Measurements from ENCODE around the gene LKAAEAR1. TPM values are rescaled to one million over a fixed set of nuclear protein-coding genes. Genes with fewer than 3 reads are reported as not detected.
A peak's percentile ranks its signal among the peaks of the same experiment; 100 is the strongest.

Gene LKAAEAR1
- total and polyA plus RNA-seq, 2 of the 13 experiments (the other 11 are each of a cell fraction or from before 2014, with no cell fraction given): not detected

DNA sequence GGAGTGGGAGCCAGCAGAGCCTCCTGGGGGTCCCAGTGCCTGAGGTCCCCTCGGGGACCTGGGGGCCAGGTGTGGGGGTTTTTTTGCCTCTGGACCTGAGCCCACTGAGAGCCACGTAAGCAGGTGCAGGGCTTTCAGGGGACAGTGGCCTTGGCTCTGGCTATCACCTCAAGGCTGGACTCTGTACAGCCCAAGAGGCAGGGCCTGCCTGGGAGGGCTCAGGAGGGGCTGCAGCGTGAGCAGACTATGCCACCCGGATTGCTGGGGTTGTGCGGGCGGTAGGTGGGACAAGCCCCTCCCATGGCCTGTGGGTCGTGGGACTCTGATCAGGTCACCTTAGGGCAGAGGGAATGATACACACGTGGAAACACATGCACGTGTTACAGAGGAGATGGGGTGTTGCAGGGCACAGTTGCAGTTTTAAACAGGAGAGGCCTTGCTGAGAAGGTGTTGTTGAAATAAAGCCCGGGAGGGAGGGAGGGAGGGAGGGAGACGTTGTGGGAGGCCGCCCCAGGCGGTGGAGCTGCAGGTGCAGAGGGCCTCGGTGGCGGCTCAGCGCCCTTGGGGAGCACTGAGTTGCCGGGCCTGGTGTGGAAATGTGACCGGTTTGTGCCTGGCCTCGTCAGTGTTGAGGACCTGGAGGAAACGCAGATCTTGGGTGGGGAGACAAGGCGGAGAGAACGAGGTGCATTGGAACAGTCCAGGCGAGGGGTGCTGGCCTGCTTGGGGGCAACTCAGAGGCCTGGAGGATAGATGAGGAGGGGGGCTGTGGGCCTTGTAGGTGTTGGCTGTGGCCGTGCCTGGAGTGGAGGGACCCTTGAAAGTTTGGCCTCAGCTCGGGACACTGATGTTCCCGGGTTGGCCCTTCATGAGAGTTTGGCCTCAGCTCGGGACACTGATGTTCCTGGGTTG is 18.9 kb downstream of the LKAAEAR1 start (continued):
- TF ChIP-seq IRX3 (CRISPR knock-in tag; IDR thresholded peaks at IDR 0.05; ENCODE audit: borderline replicate concordance, low read depth) (peak; percentile 86), SKI (IDR thresholded peaks at IDR 0.05; ENCODE audit: partially characterized antibody) (peak; percentile 49), SMYD3 (CRISPR knock-in tag; IDR thresholded peaks at IDR 0.05) (0 out of 2 replicates have a peak, but pooled peaks have one; percentile 34), GPN1 (CRISPR knock-in tag; IDR thresholded peaks at IDR 0.05; ENCODE audit: borderline replicate concordance) (no peak), PAF1 (CRISPR knock-in tag; IDR thresholded peaks at IDR 0.05) (peak; percentile 69), ATF6 (CRISPR knock-in tag; conservative IDR thresholded peaks at IDR 0.05) (no peak), ZNF558 (CRISPR knock-in tag; IDR thresholded peaks at IDR 0.05; ENCODE audit: borderline replicate concordance) (0 out of 2 replicates have a peak, but pooled peaks have one; percentile 32), HNRNPL (IDR thresholded peaks at IDR 0.05; ENCODE audit: low read depth, low read length) (no peak), SNRNP70 (IDR thresholded peaks at IDR 0.05; ENCODE audit: low read depth, low read length) (no peak), ZNF740 (CRISPR knock-in tag; IDR thresholded peaks at IDR 0.05) (no peak), LCORL (IDR thresholded peaks at IDR 0.05) (no peak), LCORL (CRISPR knock-in tag; IDR thresholded peaks at IDR 0.05) (peak; percentile 83), ZNF17 (CRISPR knock-in tag; IDR thresholded peaks at IDR 0.05) (no peak), RFX5 (IDR thresholded peaks at IDR 0.05; ENCODE audit: low read depth, low read length) (no peak), ZNF546 (CRISPR knock-in tag; conservative IDR thresholded peaks at IDR 0.05) (peak; percentile 88)
- TF ChIP-seq, protein P1, sequence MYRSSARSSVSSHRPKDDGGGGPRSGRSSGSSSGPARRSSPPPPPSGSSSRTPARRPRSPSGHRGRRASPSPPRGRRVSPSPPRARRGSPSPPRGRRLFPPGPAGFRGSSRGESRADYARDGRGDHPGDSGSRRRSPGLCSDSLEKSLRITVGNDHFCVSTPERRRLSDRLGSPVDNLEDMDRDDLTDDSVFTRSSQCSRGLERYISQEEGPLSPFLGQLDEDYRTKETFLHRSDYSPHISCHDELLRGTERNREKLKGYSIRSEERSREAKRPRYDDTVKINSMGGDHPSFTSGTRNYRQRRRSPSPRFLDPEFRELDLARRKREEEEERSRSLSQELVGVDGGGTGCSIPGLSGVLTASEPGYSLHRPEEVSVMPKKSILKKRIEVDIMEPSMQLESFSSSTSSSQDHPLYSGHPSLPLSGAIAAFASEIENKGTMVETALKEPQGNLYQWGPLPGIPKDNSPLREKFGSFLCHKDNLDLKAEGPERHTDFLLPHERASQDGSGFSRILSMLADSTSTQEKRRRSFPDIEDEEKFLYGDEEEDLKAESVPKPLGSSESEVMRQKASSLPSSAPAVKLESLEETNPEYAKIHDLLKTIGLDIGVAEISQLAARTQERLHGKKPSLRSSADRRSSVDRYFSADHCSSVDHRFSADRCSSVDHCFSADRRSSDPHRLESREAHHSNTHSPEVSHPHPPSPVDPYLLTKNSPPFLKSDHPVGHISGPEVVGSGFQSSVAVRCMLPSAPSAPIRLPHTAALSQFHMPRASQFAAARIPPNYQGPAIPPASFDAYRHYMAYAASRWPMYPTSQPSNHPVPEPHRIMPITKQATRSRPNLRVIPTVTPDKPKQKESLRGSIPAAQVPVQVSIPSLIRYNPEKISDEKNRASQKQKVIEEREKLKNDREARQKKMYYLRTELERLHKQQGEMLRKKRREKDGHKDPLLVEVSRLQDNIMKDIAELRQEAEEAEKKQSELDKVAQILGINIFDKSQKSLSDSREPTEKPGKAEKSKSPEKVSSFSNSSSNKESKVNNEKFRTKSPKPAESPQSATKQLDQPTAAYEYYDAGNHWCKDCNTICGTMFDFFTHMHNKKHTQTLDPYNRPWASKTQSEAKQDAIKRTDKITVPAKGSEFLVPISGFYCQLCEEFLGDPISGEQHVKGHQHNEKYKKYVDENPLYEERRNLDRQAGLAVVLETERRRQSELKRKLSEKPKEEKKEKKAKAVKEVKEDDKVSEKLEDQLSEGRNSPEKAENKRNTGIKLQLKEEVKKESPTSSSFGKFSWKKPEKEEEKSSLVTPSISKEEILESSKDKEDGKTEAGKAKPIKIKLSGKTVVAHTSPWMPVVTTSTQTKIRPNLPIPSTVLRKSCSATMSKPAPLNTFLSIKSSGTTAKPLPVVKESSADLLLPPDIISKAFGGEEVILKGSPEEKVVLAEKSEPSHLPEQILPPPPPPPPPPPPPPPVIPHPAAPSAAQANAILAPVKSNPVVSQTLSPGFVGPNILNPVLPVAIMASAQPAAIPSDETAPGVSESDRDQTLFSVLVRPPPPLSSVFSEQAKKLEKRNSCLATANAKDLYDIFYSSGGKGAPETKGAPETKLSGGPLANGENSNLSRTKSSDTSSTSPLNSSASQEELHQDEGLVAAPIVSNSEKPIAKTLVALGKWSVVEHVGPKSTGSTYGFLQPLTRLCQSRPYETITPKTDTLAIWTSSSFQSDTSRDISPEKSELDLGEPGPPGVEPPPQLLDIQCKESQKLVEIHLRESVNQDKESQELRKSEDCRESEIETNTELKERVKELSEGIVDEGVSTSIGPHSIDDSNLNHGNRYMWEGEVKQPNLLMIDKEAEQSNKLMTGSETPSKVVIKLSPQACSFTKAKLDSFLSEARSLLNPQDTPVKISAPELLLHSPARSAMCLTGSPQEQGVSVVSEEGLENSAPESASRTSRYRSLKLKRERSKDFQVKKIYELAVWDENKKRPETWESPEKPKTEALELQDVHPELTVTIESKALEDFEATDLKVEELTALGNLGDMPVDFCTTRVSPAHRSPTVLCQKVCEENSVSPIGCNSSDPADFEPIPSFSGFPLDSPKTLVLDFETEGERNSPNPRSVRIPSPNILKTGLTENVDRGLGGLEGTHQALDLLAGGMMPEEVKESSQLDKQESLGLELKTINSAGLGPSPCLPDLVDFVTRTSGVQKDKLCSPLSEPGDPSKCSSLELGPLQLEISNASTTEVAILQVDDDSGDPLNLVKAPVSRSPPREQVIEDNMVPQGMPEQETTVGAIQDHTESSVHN (CRISPR knock-in tag; IDR thresholded peaks at IDR 0.05): peak; percentile 95; the same call in 1 of the 2 replicates
- TF ChIP-seq, protein P2, sequence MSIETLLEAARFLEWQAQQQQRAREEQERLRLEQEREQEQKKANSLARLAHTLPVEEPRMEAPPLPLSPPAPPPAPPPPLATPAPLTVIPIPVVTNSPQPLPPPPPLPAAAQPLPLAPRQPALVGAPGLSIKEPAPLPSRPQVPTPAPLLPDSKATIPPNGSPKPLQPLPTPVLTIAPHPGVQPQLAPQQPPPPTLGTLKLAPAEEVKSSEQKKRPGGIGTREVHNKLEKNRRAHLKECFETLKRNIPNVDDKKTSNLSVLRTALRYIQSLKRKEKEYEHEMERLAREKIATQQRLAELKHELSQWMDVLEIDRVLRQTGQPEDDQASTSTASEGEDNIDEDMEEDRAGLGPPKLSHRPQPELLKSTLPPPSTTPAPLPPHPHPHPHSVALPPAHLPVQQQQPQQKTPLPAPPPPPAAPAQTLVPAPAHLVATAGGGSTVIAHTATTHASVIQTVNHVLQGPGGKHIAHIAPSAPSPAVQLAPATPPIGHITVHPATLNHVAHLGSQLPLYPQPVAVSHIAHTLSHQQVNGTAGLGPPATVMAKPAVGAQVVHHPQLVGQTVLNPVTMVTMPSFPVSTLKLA (IDR thresholded peaks at IDR 0.05): peak; percentile 61

Data from HepG2 (cell line).